ENCODE measurements around the gene MAGEC1. TPM values are rescaled to one million over a fixed set of nuclear protein-coding genes. Genes with fewer than 3 reads are reported as not detected.

Gene MAGEC1
- total RNA-seq, 2 donors from 2014 or later, result 8.6 TPM; not detected in 1

DNA sequence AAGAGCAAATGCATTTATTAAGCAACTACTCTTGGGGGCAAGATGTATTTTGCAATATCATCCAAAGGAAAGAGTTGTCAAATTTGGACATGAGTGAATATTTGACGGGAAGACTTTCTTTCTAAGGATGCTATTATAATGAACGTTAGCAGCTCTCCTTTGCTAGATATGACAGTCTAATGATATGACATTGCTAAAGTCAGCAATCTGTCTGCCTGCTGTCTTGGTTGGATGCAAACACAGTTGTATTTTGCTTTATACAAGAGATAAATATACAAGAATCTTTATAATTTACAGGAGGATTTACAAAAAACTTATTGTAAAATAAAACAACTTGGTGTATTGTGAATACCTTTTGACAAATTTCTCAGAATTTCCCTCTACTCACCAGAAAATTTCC lies 37.5 kb downstream of the MAGEC1 start:
- WGBS, result 93% methylated on average over 2 of the region's 2 CpGs
- no peaks in the 10 kb centered on the region for H3K36me3 ChIP-seq
- TF ChIP-seq, protein P1, sequence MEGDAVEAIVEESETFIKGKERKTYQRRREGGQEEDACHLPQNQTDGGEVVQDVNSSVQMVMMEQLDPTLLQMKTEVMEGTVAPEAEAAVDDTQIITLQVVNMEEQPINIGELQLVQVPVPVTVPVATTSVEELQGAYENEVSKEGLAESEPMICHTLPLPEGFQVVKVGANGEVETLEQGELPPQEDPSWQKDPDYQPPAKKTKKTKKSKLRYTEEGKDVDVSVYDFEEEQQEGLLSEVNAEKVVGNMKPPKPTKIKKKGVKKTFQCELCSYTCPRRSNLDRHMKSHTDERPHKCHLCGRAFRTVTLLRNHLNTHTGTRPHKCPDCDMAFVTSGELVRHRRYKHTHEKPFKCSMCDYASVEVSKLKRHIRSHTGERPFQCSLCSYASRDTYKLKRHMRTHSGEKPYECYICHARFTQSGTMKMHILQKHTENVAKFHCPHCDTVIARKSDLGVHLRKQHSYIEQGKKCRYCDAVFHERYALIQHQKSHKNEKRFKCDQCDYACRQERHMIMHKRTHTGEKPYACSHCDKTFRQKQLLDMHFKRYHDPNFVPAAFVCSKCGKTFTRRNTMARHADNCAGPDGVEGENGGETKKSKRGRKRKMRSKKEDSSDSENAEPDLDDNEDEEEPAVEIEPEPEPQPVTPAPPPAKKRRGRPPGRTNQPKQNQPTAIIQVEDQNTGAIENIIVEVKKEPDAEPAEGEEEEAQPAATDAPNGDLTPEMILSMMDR (IDR thresholded peaks at IDR 0.05), result no peak
- TF ChIP-seq POLR2A (IDR thresholded peaks at IDR 0.05) (no peak), POLR2AphosphoS5 (IDR thresholded peaks at IDR 0.05) (no peak)
- H3K4me1 ChIP-seq (replicated peaks), result no peaks in the 10 kb centered on the region
- DNase-seq (ENCODE audit: low spot score), result no peak
- intact Hi-C loops (cut with DNase I), result no loop called here
- no peak overlapping the region for H3K4me3 ChIP-seq
- H3K27me3 ChIP-seq (replicated peaks; ENCODE audit: insufficient read depth), result no peaks in the 10 kb centered on the region
- H3K27ac ChIP-seq, result no peak overlapping the region
- no peaks in the 10 kb centered on the region for H3K9me3 ChIP-seq

DNA sequence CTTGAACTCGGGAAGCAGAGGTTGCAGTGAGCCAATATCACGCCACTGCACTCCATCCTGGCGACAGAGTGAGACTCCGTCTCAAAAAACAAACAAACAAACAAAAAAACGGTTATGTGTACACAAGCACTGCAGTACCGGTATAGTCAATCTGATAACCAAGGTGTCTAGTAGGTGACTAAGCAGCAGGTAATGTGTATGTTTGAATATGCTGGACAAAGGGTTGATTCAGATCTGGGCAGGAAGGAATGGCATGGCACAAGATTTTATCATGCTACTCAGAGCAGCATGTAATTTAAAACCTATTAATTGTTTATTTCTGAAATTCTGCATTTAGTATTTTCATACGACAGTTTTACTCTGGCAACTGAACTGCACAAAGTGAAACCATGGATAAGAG lies 41.7 kb downstream of the MAGEC1 start:
- Histone ChIP-seq H3K27ac (no peak overlapping the region), H3K4me3 (no peak overlapping the region), H3K36me3 (no peaks in the 10 kb centered on the region), H3K9me3 (no peaks in the 10 kb centered on the region), H3K27me3 (replicated peaks; ENCODE audit: insufficient read depth) (no peaks in the 10 kb centered on the region), H3K4me1 (replicated peaks) (no peaks in the 10 kb centered on the region)
- DNase-seq (ENCODE audit: low spot score), result no peak
- intact Hi-C loops (cut with DNase I), result no loop called here
- TF ChIP-seq, protein P1 (IDR thresholded peaks at IDR 0.05), result no peak
- no peak for TF ChIP-seq POLR2A (IDR thresholded peaks at IDR 0.05)
- WGBS, result 47% methylated on average over 7 of the region's 7 CpGs

DNA sequence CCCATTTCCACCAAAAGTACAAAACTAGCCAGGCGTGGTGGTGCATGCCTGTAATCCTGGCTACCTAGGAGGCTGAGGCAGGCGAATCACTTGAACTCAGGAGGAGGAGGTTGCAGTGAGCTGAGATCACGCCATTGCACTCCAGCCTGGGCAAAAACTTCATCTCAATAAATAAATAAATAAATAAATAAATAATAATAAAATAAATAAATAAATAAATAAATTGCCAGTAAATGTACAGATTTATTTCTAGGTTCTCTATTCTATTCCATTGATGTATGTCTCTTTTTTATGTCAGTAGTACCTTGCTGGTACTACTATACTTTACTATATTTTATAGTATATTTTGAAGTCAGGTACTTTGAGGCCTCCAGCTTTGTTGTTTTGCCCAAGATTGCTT lies 43.7 kb downstream of the MAGEC1 start:
- 93% methylated on average over 3 of the region's 3 CpGs for WGBS
- Histone ChIP-seq H3K36me3 (no peaks in the 10 kb centered on the region), H3K4me1 (replicated peaks) (no peaks in the 10 kb centered on the region), H3K4me3 (no peak overlapping the region), H3K9me3 (no peaks in the 10 kb centered on the region), H3K27me3 (replicated peaks; ENCODE audit: insufficient read depth) (no peaks in the 10 kb centered on the region), H3K27ac (no peak overlapping the region)
- DNase-seq (ENCODE audit: low spot score), result no peak
- TF ChIP-seq, protein P1 (IDR thresholded peaks at IDR 0.05), result no peak
- TF ChIP-seq POLR2AphosphoS5 (IDR thresholded peaks at IDR 0.05) (no peak), POLR2A (IDR thresholded peaks at IDR 0.05) (no peak)
- intact Hi-C loops (cut with DNase I), result no loop called here

DNA sequence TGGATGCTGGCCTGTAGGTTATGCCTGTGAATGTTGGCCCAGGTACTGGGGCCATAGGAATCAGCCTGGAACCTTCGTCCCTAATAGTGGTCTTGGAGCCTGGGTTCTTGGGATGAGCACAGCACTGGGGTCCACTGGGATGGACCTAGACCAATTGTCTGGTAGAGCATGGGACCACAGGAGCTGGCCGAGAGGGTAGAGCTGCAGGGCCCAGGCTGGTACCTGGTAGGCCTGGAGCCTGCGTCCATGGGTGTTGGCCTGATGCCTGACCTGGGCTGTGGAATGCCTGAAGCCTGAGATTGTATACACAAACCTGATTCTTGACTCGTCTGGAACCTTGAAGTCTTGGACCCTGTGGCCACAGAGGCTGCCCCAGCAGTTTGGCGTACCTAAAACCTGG lies 48.9 kb downstream of the MAGEC1 start:
- Histone ChIP-seq H3K36me3 (no peaks in the 10 kb centered on the region), H3K9me3 (no peaks in the 10 kb centered on the region), H3K4me3 (no peak overlapping the region), H3K27me3 (replicated peaks; ENCODE audit: insufficient read depth) (no peaks in the 10 kb centered on the region), H3K4me1 (replicated peaks) (no peaks in the 10 kb centered on the region), H3K27ac (no peak overlapping the region)
- TF ChIP-seq, protein P1 (IDR thresholded peaks at IDR 0.05), result no peak
- TF ChIP-seq POLR2A (IDR thresholded peaks at IDR 0.05), result no peak
- TF ChIP-seq POLR2AphosphoS5 (IDR thresholded peaks at IDR 0.05), result no peak
- no peak for DNase-seq (ENCODE audit: low spot score)
- WGBS, result 92% methylated on average over 2 of the region's 5 CpGs
- intact Hi-C loops (cut with DNase I), result no loop called here

DNA sequence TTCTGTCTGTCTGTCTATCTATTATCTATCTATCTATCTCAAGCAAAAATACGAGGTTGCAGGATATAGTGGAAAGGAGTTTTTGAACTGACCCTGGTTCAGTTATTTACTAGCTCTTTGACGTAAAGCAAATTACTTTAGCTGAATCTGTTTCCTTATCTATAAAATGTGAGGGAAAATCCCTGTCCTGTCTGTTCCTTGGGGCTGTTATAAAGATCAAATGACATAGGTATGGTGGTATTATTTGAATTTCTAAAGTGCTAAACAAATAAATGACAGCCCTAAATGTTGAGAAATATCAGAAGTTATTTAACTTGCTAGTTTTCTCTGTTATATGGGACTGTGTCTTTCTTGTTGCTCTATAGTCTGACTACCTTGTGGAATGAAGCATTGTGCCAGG lies 55.0 kb downstream of the MAGEC1 start:
- Histone ChIP-seq H3K9me3 (no peaks in the 10 kb centered on the region), H3K4me1 (replicated peaks) (no peaks in the 10 kb centered on the region), H3K4me3 (no peak overlapping the region), H3K36me3 (no peaks in the 10 kb centered on the region), H3K27ac (no peak overlapping the region), H3K27me3 (replicated peaks; ENCODE audit: insufficient read depth) (no peaks in the 10 kb centered on the region)
- no peak for DNase-seq (ENCODE audit: low spot score)
- TF ChIP-seq POLR2A (IDR thresholded peaks at IDR 0.05) (no peak), POLR2AphosphoS5 (IDR thresholded peaks at IDR 0.05) (no peak)
- TF ChIP-seq, protein P1 (IDR thresholded peaks at IDR 0.05), result no peak
- intact Hi-C loops (cut with DNase I), result no loop called here
- WGBS, result 40% methylated on average over 2 of the region's 2 CpGs

Other genes starting within 250 kb of the MAGEC1 start
- gene SPANXD, start 205.2 kb upstream of the MAGEC1 start, total RNA-seq, result not detected
- not detected for gene MAGEC3, start 65.6 kb upstream of the MAGEC1 start, total RNA-seq

All from prostate gland (tissue), 2 donors.